Prostate gland (tissue), 2 donors: ENCODE results near the gene CCDC92B.

Source experiments
- CTCF ChIP-seq, 4 experiments: fragments of 200-600 bp in 2 of 4; fragments of 450-650 bp in 2 of 4; sonication (generic) in 2 of 4; IDR thresholded peaks; 1 replicate in 3 of 4; 2 replicates in 1 of 4; pipeline ENCODE4 v1.5.1; 2016 to 2019; ENCODE audit warnings: antibody characterized with exemption in 4 of 4, mild to moderate bottlenecking in 2 of 4, moderate library complexity in 2 of 4
- POLR2A ChIP-seq: fragments of 450-650 bp; IDR thresholded peaks from one replicate; pipeline ENCODE4 v1.6.1; 2016; ENCODE audit warnings: antibody characterized with exemption, mild to moderate bottlenecking
- POLR2AphosphoS5 ChIP-seq: sonication (generic); formaldehyde crosslinking; IDR thresholded peaks from one replicate; pipeline ENCODE4 v1.6.1; 2017; ENCODE audit warnings: antibody characterized with exemption

- TF ChIP-seq CTCF (IDR thresholded peaks at IDR 0.05): peak in 3 of 4 experiments; percentile 54 to 75 (median 55)
- no peak for TF ChIP-seq POLR2A
- TF ChIP-seq POLR2AphosphoS5: peak; percentile 36
Observed at GRCh38 chr17:2786176-2786881, 36.9 kb upstream of the CCDC92B start.
